C1 segment of cervical spinal cord (tissue), 14 donors: ENCODE results near the gene MDFI.
A peak's percentile ranks its signal among the peaks of the same experiment; 100 is the strongest.
"Not testable (repeated sequence)": the region's sequence is repeated elsewhere in the genome, so short reads cannot be mapped to it uniquely, and the experiment has no call there.

Experiments
- DNase-seq, 14 donors: peaks; one replicate each; lab custom pipeline; 2025; lab: John Stamatoyannopoulos, UW

MDFI gene

DNA sequence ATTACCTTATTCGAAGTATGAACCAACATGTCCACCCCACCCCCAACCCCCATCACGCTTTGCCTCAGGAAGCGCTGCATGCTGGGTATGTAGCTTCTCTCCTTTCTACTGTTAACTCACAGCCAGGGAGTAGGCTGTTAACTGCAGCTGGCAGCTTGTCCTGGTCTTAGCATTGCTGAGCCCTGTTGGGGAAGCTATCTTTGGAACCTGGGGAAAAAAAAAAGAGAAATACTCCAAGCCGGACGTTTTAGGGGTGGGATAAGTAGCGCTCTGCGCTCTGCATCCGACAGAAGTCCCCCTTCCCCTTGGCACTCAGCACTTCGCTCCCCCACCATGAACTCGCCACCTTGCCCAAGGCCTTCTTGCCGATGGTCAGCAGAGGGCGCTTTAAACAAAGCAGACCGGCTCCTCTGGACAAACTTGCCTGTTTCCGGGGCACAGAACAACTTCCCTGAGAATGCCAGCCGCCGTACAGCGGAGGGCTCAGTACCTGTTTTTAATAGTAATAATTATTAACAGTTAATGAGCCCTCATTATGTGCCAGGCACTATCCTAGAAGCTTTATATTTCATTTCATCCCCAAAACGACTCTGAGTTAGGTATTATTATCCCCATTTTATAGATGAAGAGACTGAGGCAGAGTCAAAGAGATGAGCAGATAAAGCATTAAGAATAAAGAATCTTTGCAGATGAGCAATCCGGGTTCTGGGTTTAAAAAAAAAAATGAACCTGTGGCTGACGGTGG is 35.2 kb upstream of the MDFI start:
- peak in 12 of 14 donors; percentile 14 to 84 (median 48) for DNase-seq

- no peak for DNase-seq
Observed at GRCh38 chr6:41604006-41604405, 34.3 kb upstream of the MDFI start.

GRCh38 chr6:41605649-41606048 is 32.6 kb upstream of the MDFI start:
- no peak for DNase-seq

GRCh38 chr6:41607036-41607435 is 31.2 kb upstream of the MDFI start:
- no peak for DNase-seq

- no peak for DNase-seq
Observed at GRCh38 chr6:41607736-41608135, 30.5 kb upstream of the MDFI start.

- no peak for DNase-seq
Observed at GRCh38 chr6:41608443-41609151, 29.7 kb upstream of the MDFI start.

DNA sequence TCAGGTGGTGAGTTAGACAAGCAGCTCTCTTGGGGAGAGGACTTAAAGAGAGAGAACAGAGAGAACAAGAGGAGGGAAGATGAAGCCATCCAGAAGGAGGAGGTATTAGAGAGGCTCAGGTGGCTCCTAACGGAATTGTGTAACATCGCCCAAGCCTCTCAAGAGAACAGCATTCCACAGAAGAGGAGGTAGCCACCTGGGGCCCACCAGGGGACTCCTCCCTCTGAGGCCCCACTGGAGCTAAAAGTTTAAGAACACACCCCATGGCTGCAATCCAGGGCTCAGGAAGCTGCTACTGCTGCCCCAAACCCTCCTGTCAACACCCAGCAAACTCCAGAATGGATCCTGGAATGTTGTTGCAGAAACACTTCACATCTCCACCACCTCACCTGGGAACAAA is 23.6 kb upstream of the MDFI start:
- no peak for DNase-seq

GRCh38 chr6:41615311-41615710 is 23.0 kb upstream of the MDFI start:
- no peak for DNase-seq

- no peak for DNase-seq
Observed at GRCh38 chr6:41618598-41618997, 19.7 kb upstream of the MDFI start.

GRCh38 chr6:41619193-41619592 is 19.1 kb upstream of the MDFI start:
- not testable (repeated sequence) for DNase-seq

- no peak for DNase-seq
Observed at GRCh38 chr6:41621367-41621766, 16.9 kb upstream of the MDFI start.

GRCh38 chr6:41621802-41622201 is 16.5 kb upstream of the MDFI start:
- no peak for DNase-seq

GRCh38 chr6:41622206-41622988 is 15.9 kb upstream of the MDFI start:
- no peak for DNase-seq

DNA sequence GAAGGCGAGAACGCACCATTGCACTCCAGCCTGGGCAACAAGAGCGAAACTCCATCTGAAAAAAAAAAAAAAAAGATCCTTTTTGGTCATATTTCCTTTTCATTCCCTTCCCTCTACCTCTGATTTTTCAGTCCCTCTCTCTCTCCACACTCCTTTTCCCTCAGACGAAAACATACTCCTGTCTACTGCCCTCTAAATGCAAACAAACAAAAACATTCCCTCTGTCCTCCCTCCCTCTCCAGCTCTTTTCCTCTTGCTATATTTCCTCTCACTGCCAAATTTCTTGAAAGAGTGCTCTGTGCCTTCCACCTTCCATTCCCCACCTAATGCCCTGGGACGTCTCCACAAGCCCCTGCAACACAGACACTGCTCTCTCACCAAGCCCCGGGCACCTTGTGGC is 14.9 kb upstream of the MDFI start:
- no peak for DNase-seq

- no peak for DNase-seq
Observed at GRCh38 chr6:41624621-41625380, 13.5 kb upstream of the MDFI start.

GRCh38 chr6:41625442-41625841 is 12.8 kb upstream of the MDFI start:
- DNase-seq, result no peak

DNA sequence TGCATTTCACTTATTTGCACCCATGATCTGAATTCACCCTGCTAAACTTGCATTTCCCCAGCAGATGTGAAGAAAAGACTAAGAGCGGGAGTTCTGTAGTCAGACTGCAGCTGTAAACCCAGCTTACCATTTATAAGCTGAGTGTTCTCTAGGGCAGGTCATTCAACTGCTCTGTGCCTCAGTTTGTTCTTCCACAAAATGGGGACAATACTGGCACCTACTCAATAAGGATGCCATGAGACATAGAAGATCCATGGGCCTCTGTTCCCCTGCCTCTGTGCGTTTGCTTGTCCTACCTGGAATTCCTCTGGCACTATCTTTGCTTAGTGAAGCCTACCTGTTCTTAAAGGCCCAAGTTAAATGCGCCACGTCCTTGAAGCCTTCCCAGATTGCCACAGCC is 12.2 kb upstream of the MDFI start:
- no peak for DNase-seq

DNA sequence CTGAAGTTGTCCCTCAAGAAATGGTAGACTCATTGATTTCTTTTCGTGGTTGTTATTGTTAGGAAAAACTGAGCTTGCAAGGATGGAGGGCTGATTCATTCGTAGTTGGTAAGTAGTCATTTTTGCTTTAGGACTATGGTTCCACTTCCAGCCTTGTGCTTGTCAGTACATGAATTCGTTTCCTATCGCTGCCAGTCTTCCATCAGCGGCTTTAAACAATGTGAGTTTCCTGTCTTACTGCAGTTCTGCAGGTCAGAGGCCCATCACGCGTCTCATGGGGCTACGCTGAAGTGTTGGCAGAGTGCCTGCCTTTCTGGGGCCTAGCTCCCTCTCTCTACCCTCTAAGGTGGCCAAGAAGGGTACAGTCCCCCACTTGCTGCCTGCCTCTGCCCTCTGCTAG is 11.4 kb upstream of the MDFI start:
- DNase-seq, result no peak

GRCh38 chr6:41629128-41629527 is 9.1 kb upstream of the MDFI start:
- no peak for DNase-seq

DNA sequence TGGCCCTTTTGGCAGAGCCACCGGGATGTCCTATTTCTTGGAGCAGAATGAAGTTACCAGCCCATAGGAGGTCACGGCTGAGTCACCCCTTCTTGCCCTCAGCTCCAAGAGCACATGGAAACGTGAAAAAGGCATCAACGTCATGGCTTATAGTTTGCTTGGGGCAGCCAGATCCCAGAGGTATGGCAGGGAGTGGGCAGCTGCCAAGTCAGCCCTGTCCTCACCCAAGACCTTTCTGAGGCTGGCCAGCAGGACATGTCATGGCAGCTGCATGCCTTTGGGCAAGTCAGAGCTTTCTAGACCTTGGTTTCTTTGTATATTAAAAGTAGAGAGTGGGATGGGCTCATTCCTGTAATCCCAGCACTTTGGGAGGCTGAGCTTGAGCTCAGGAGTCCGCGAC is 8.2 kb upstream of the MDFI start:
- DNase-seq, result no peak

GRCh38 chr6:41630946-41631345 is 7.3 kb upstream of the MDFI start:
- DNase-seq, result no peak
